ACHN (cell line): ENCODE results near the gene USP12.
"Not testable (repeated sequence)": the region's sequence is repeated elsewhere in the genome, so short reads cannot be mapped to it uniquely, and the experiment has no call there.

ENCODE experiments used
- DNase-seq: peaks from one replicate; pipeline ENCODE4 v3.0.0-alpha.2; 2015
- in situ Hi-C: cut with HindIII; loops from 2 replicates; pipeline ENCODE4 v1.10.0; 2017; ENCODE audit warnings: low sequenced_read_pairs, low pct_ligation_motif_present, low pct_unique_long_range_greater_than_20kb

USP12 gene

DNA sequence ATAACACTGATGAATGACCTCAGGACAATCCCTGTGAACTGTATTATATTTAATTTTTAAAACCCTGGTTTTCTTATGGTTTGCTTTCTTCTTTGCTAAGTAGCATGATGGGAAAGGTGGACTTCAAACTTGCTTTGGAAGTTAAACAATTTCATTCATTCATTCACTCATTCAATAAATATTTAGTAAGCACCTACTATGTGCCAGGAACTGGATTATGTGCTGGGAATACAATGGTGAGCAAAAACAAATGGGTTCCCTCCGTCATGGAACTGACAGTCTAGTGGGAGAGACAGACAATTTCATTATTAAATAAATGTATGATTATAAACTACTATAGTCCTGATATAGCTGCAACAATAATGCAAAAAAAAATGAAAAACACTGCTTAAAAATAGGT lies 70.3 kb downstream of the USP12 start:
- no peak for DNase-seq
- in situ Hi-C loops, result no loop called here

DNA sequence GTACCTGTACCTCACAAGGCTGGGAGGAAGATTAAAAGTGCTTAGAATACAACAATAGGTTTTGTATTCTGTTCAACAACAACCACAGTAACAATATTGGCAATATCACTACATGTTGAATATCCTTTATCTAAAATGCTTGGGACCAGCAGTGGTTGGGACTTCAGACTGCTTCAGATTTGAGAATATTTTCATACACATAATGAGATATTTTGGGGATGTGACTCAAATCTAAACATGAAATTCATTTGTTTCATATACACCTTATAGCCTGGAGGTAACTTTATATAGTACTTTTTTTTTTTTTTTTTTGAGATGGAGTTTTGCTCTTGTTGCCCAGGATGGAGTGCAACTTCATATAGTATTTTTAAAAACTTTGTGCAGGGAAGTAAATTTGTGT lies 73.9 kb downstream of the USP12 start:
- in situ Hi-C loops, result no loop called here
- no peak for DNase-seq

DNA sequence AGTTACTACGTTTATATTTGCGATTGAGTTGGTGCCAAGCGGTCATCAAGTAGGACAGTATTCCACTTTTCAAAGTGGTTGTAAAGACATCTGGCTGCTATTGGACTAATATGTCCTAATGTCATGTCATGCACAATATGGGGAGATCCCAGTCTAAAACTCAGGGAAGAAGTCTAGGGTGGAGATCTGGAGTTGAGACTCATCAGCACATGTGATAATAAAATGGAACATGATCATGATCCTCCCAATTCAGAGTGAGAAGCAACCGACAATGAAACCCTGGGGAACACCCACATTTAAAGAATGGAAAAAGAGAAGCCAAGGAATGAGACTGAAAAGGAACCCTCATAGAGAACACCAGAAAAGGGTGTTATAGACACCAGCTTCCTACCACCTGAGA lies 80.2 kb downstream of the USP12 start:
- no peak for DNase-seq
- in situ Hi-C loops, result no loop called here

GRCh38 chr13:27088619-27089018 lies 83.0 kb downstream of the USP12 start:
- DNase-seq, result no peak
- in situ Hi-C loops, result no loop called here

DNA sequence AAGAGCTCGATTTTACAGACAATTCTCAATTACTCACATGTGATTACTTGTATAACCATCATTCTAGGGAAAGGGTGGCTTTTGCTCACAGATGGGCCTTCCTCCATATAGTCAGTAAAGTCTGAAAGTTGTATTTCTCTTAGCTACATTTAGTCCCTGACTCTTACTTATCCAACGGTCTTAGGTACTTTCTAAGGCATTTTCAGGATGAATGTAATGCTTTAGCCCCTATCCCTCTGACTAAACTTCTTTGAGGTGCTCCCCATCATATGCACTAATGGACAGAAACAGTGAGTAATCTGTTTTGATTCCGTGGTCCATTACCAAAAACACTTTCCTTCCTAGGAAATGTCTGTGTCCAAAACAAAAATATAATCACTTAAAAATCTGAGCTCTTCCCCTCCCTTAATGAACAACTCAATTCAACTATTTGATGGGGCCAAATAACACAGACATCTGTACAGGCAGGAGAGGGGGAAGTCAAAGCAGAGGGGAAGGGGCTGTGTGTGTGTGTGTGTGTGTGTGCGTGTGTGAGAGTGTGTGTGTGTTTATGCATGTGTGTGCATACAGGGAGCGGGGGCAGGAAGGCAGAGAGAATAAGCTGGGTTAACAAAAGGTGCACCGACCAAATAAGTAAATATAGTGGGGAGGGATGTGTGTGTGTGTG lies 84.9 kb downstream of the USP12 start:
- DNase-seq, result no peak
- in situ Hi-C loops, result no loop called here

DNA sequence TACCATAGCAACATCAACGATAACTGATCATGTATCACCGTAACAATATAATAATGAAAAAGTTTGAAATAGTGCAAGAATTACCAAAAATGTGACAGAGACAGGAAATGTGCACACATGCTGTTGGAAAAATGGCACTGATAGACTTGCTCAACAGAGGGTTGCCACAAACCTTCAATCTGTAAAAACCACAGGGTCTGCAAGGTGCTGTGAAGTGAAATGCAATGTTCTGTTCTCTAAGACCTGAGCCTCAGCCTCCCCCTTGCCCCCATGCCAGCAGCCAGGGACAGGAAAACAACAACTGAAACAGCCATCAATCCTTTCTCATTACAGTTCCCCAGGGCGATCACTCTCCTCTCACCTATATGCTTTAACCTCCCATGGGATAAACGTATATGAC lies 88.4 kb downstream of the USP12 start:
- in situ Hi-C loops, result no loop called here
- DNase-seq, result no peak

DNA sequence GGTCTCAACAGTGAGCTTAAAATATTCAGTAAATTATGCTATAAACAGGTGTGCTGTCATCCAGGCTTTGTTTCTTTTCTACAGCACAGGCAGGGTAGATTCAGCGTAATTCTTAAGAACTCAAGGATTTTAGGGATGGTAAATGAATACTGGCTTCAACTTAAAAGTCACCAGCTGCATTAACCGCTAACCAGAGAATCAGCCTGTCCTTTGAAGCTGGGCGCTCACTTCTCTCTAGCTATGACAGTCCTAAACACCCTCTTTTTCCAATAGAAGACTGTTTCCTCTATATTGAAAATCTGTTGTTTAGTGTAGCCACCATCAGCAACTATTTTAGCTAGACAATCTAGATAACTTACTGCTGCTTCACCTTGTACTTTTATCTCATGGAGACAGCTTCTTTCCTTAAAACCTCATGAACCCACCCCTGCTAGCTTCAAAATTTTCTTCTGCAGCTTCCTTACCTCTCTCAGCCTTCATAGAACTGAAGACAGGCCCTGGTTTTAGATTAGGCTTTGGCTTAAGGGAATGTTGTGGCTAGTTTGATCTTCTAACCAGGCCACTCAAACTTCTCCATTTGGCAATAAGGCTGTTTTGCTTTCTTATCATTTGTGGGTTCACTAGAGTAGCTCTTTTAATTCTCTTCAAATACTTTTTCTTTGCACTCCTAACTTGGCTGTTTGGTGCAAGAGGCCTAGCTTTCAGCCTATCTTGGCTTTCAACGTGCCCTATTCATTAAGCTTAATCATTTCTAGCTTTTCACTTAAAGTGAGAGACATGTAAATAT lies 89.5 kb downstream of the USP12 start:
- DNase-seq, result no peak
- in situ Hi-C loops, result no loop called here

DNA sequence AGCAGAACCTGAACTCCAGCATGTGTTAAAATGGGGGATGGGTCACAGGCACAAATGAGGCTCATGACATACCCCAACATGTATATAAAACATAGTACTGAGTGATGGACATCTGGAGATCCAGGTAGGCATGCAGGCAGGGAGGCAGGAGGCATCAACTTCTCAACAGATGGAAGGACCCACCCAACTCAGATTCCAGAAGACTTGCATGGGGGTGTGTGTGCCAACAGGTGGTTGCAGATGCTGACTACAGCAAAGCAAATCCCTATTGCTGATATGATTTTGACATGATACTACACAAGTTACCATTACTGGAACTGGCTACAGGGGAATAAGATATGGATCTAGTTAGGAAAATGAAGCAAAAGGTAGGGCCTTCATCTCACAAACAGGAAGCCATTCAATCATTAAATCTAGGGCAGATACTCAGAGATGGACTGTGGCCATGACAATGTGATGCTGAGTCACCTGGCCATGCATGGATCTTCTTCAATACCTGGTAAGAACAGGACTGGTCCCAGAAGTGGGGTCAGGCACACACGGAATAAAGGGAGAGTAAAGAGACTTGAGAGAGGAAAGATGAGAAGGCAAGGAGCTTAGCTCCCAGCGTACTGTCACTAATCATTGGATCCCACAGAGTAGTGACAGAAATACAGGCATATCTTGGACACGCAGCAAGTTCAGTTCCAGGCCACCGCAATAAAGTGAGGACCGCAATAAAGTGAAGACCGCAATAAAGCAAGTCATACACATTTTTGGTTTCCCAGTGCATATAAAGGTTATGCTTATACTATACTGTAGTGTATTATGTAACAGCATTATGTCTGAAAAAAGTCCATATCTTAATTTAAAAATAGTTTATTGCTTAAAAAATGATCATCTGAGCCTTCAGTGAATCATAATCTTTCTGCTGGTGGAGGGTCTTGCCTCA lies 91.3 kb downstream of the USP12 start:
- in situ Hi-C loops, result no loop called here
- DNase-seq, result peak; percentile 7

GRCh38 chr13:27079421-27079958 lies 92.1 kb downstream of the USP12 start:
- DNase-seq, result peak; percentile 89

DNA sequence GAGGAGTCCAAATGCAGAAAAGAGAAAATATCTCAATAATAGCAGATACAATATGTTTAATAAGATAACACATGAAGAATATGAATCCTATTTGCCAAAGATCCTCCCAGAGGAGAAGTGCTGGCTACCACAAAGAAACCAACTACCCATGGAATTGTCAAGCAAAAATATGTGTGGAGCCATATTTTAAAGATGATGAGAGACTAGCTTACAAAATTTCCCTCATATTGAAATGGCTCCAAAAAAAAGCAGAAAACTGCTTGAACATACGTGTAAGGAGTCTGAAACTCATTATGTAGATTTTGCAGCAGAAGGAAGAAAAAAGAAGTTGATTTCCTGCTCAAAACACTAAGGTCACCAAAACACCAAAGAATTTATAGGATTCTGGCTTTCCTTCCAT lies 94.2 kb downstream of the USP12 start:
- no peak for DNase-seq
- in situ Hi-C loops, result no loop called here

More at GRCh38 chr13:27079421-27079958, 92.1 kb downstream of the USP12 start:
- in situ Hi-C loops, result no loop called here

GRCh38 chr13:27076421-27076820 lies 95.2 kb downstream of the USP12 start:
- in situ Hi-C loops, result no loop called here
- DNase-seq, result no peak

GRCh38 chr13:27073186-27073585 lies 98.4 kb downstream of the USP12 start:
- in situ Hi-C loops, result no loop called here
- no peak for DNase-seq

DNA sequence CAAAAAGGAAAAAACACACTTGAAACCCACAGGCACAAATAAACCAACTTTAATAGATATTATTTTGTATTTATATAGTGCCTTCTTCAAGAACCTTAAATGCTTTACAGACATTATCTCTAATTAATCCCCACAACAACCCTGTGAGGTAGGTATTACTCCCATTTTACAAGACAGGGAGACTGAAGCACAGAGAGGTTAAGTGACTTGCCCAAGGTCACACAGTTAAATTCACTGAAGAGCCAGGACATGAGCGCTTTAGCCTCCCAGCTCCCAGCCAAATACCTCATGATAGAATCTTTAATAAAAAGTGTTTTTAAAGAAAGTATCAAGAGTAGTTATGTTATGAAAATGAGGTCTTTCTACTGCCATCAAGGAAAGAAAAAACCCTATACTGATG lies 105.5 kb downstream of the USP12 start:
- in situ Hi-C loops, DNase-seq: not testable (repeated sequence)

DNA sequence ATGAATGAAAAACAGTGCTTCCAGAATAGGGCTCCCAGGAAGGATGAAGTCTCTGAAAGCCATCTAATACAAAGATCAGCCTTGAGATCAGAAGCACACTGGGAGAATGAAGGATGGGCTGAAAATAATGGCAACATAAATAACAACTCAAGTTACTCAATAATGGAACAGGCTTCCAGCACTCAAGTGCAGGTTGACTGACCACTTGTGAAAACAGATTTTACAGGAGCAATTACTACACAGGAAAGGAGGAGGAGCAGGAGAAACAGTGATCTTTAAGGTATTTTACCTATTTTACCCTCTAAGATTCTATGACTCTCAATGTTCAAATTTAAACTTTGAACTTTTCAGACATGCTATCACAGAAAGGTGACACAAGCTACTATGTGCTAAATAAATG lies 106.0 kb downstream of the USP12 start:
- in situ Hi-C loops, result no loop called here
- DNase-seq, result no peak

DNA sequence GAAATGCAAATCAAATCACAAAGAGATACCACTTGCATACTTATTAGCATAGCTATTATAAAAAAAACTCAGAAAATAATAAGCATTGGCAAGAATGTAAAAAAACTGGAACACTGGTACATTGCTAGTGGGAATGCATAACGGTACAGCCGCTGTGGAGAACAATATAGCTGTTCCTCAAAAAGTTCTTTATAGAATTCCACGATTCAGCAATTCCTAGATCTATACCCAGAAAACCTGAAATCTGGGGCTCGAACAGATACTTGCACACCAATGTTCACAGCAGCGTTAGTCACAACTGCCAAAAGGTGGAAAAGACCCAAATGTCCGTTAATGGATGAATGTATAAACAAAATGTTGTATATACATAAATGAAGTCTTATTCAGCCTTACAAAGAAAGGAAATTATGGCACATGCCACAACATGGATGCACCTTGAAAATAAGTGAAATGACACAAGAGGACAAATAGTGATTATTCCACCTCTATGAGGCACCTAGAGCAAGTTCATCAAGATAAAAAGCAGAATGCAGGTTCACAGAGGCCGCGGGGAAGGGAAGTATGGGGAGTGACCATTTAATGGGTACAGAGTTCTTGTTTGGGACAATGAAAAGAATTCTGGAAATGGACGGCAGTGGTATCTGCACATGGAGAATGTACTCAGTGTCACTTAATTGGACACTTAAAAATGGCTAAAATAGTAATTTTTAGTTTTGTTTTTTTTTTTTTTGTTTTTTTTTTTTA lies 107.2 kb downstream of the USP12 start:
- DNase-seq, result no peak
- in situ Hi-C loops, result no loop called here

GRCh38 chr13:27057817-27058216 lies 113.8 kb downstream of the USP12 start:
- no peak for DNase-seq
- in situ Hi-C loops, result no loop called here

DNA sequence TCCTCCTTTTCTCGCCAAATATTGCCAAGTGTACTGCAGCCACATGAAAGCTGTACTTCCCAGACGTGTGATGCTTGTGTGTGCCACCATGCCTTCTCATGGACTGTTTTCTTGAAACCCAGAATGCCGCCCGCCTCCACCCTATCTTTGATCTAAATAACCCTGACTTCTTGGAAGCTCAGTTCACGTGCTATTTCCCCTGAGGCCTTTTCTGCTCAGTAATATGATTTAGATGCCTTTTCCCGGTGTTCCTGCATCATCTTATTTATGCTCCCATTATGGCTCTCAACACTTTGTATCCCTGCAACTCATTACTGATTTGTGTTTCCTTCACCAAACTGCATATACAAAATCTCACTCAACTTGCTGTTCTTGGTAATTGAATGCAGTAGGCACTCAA lies 116.1 kb downstream of the USP12 start:
- no peak for DNase-seq
- in situ Hi-C loops, result no loop called here

- in situ Hi-C loops, result no loop called here
- no peak for DNase-seq
These were observed 116.9 kb downstream of the USP12 start for GRCh38 chr13:27054760-27055159.
